MM.1S (cell line): ENCODE data around the gene LRPAP1.

Source experiments
- DNase-seq: peaks from one replicate; pipeline ENCODE4 v3.0.0-alpha.2; 2015
- H2AFZ ChIP-seq: fragments of 300-600 bp; sonication (generic); 2 replicates; pipeline ENCODE4 v1.6.0; 2016; ENCODE audit warnings: antibody characterized with exemption, low read length
- H3F3A ChIP-seq: fragments of 300-600 bp; sonication (generic); 2 replicates; pipeline ENCODE4 v1.6.1; 2016; ENCODE audit warnings: mild to moderate bottlenecking, antibody characterized with exemption, low read length, moderate library complexity, mixed read lengths; ENCODE audit not compliant: insufficient read depth
- H3K27ac ChIP-seq: fragments of 300-600 bp; sonication (generic); 2 replicates; pipeline ENCODE4 v1.5.1; 2016; ENCODE audit warnings: mild to moderate bottlenecking, low read length
- H3K27me3 ChIP-seq: fragments of 300-600 bp; sonication (generic); replicated peaks from 2 replicates; pipeline ENCODE4 v1.6.0; 2016; ENCODE audit warnings: low read length; ENCODE audit not compliant: insufficient read depth
- H3K36me3 ChIP-seq: fragments of 300-600 bp; sonication (generic); replicated peaks from 2 replicates; pipeline ENCODE4 v1.6.1; 2016; ENCODE audit warnings: mild to moderate bottlenecking, low read length, mixed read lengths; ENCODE audit not compliant: insufficient read depth
- H3K4me1 ChIP-seq: fragments of 300-600 bp; sonication (generic); 2 replicates; pipeline ENCODE4 v1.6.1; 2016; ENCODE audit warnings: low read length, mixed read lengths
- H3K4me2 ChIP-seq: fragments of 300-600 bp; sonication (generic); 2 replicates; pipeline ENCODE4 v1.6.0; 2016; ENCODE audit warnings: low read depth, low read length
- H3K4me3 ChIP-seq: fragments of 300-600 bp; sonication (generic); 2 replicates; pipeline ENCODE4 v1.5.1; 2016; ENCODE audit warnings: low read length, mixed read lengths
- H3K79me2 ChIP-seq: fragments of 300-600 bp; sonication (generic); 2 replicates; pipeline ENCODE4 v1.6.1; 2016; ENCODE audit warnings: mixed run types, low read length, mixed read lengths
- H3K9ac ChIP-seq: fragments of 300-600 bp; sonication (generic); 2 replicates; pipeline ENCODE4 v1.6.1; 2016; ENCODE audit warnings: low read length, mixed read lengths
- H3K9me2 ChIP-seq: fragments of 300-600 bp; sonication (generic); replicated peaks from 2 replicates; pipeline ENCODE4 v1.6.1; 2016; ENCODE audit warnings: mild to moderate bottlenecking, low read length, mixed read lengths; ENCODE audit not compliant: insufficient read depth
- H3K9me3 ChIP-seq: fragments of 300-600 bp; sonication (generic); replicated peaks from 2 replicates; pipeline ENCODE4 v1.6.1; 2016; ENCODE audit warnings: mild to moderate bottlenecking, low read length, mixed read lengths; ENCODE audit not compliant: insufficient read depth
- H4K20me1 ChIP-seq: fragments of 300-600 bp; sonication (generic); 2 replicates; pipeline ENCODE4 v1.6.1; 2016; ENCODE audit warnings: mild to moderate bottlenecking, low read length, moderate library complexity, mixed read lengths; ENCODE audit not compliant: insufficient read depth
- EZH2 ChIP-seq: fragments of 300-600 bp; sonication (generic); optimal IDR thresholded peaks from 2 replicates; pipeline ENCODE3; 2017; ENCODE audit warnings: low read depth, mild to moderate bottlenecking, antibody characterized with exemption, low read length, mixed read lengths
- EZH2phosphoT487 ChIP-seq: fragments of 300-600 bp; sonication (generic); IDR thresholded peaks from 2 replicates; pipeline ENCODE4 v1.6.1; 2018; ENCODE audit warnings: antibody characterized with exemption, low read length
- TF ChIP-seq, protein P1 (sequence below): fragments of 300-600 bp; sonication (generic); IDR thresholded peaks from 2 replicates; pipeline ENCODE4 v1.5.1; 2016; ENCODE audit warnings: antibody characterized with exemption, low read length, mixed read lengths

LRPAP1 gene

GRCh38 chr4:3527101-3527913 lies 4.9 kb downstream of the LRPAP1 start:
- Histone ChIP-seq H2AFZ (no peak overlapping the region), H3K9me3 (no peaks in the 10 kb centered on the region), H3K27me3 (no peaks in the 10 kb centered on the region), H3K79me2 (peaks cover 63% of the 10 kb centered on the region), H3F3A (no peaks in the 10 kb centered on the region), H3K36me3 (no peaks in the 10 kb centered on the region), H3K9me2 (no peaks in the 10 kb centered on the region), H3K9ac (no peak overlapping the region), H3K4me3 (no peak overlapping the region), H3K4me1 (0 out of 2 replicates have a peak, but pooled peaks cover 4% of the 10 kb centered on the region), H4K20me1 (no peaks in the 10 kb centered on the region), H3K4me2 (no peak overlapping the region), H3K27ac (no peak overlapping the region)
- DNase-seq: no peak
- TF ChIP-seq, protein P1, sequence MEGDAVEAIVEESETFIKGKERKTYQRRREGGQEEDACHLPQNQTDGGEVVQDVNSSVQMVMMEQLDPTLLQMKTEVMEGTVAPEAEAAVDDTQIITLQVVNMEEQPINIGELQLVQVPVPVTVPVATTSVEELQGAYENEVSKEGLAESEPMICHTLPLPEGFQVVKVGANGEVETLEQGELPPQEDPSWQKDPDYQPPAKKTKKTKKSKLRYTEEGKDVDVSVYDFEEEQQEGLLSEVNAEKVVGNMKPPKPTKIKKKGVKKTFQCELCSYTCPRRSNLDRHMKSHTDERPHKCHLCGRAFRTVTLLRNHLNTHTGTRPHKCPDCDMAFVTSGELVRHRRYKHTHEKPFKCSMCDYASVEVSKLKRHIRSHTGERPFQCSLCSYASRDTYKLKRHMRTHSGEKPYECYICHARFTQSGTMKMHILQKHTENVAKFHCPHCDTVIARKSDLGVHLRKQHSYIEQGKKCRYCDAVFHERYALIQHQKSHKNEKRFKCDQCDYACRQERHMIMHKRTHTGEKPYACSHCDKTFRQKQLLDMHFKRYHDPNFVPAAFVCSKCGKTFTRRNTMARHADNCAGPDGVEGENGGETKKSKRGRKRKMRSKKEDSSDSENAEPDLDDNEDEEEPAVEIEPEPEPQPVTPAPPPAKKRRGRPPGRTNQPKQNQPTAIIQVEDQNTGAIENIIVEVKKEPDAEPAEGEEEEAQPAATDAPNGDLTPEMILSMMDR: no peak
- no peak for TF ChIP-seq EZH2phosphoT487
- no peak for TF ChIP-seq EZH2

- Histone ChIP-seq H3K36me3 (no peaks in the 10 kb centered on the region), H3K27me3 (no peaks in the 10 kb centered on the region), H3K79me2 (peaks cover 56% of the 10 kb centered on the region), H3K9me2 (no peaks in the 10 kb centered on the region), H3K9me3 (no peaks in the 10 kb centered on the region), H3K4me2 (no peak overlapping the region), H4K20me1 (no peaks in the 10 kb centered on the region), H2AFZ (no peak overlapping the region), H3K4me1 (0 out of 2 replicates have a peak, but pooled peaks cover 4% of the 10 kb centered on the region), H3F3A (no peaks in the 10 kb centered on the region), H3K27ac (no peak overlapping the region), H3K4me3 (no peak overlapping the region), H3K9ac (no peak overlapping the region)
- DNase-seq: no peak
- TF ChIP-seq, protein P1: no peak
- TF ChIP-seq EZH2 (no peak), EZH2phosphoT487 (no peak)
Observed at GRCh38 chr4:3526456-3526855, 5.8 kb downstream of the LRPAP1 start.

DNA sequence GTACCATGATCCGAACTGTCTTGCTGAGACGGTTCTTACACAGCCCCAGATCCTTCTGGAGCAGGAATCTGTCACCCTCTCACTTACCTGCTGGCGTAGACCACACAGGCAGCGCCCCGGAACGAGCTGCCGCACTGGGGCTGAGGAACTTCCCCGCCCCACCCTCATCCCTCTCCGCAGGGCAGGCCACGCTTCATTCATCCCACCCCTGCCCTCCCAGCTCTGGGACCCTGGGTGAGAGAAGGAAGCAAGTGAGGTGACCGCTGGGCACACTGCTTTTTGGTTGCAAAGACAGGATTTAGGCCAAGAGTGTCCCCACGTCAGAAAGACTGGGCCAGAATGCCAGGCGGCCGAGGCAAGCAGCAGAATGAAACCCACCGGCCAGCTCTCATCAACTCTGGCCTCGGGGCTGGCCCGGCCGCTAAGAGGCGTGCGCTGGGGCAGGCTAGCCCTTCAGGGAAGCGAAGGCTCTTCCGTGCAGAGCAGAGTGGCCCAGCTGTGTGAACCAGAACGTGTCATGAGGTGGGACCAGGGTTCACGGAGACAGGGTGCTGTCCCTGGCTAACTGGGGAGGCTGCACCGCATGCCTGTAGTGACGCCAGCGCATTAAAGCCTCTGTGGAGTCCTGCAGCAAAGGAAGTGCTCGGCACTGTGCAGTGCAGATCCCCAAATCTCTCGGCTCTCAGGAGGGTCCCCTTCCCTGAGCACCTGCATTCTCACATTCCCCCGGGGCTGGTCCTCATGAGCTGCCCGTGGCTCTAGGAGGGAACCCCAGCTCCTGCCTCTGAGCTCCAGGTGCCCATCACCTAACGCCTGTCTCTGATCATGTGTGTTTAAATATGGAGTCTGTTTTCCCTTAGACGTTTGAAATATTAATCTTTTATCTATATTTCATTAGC lies 6.4 kb downstream of the LRPAP1 start:
- no peaks in the 10 kb centered on the region for H3K27me3 ChIP-seq
- H4K20me1 ChIP-seq: no peaks in the 10 kb centered on the region
- H3K9me2 ChIP-seq: no peaks in the 10 kb centered on the region
- peaks cover 50% of the 10 kb centered on the region for H3K79me2 ChIP-seq
- H3K4me3 ChIP-seq: no peak overlapping the region
- TF ChIP-seq, protein P1: no peak
- no peak for TF ChIP-seq EZH2
- no peaks in the 10 kb centered on the region for H3K36me3 ChIP-seq
- no peaks in the 10 kb centered on the region for H3K4me1 ChIP-seq
- no peak overlapping the region for H3K4me2 ChIP-seq
- no peak overlapping the region for H3K27ac ChIP-seq
- H3F3A ChIP-seq: no peaks in the 10 kb centered on the region
- no peak for DNase-seq
- H3K9ac ChIP-seq: no peak overlapping the region
- H2AFZ ChIP-seq: no peak overlapping the region
- H3K9me3 ChIP-seq: no peaks in the 10 kb centered on the region
